Skin epidermis (tissue), 12 donors: ENCODE results near the gene MPND.
A peak's percentile ranks its signal among the peaks of the same experiment; 100 is the strongest.

Experiments
- H3K27ac ChIP-seq, 21 experiments: fragments of 200-600 bp; sonication (generic) in 11 of 21; one replicate each; pipeline ENCODE4 v1.5.0; 2020; ENCODE audit warnings: mild to moderate bottlenecking in 3 of 21, inconsistent platforms in 2 of 21, moderate library complexity in 2 of 21
- H3K4me3 ChIP-seq, 7 experiments: fragments of 200-600 bp; sonication (generic) in 2 of 7; one replicate each; pipeline ENCODE4 v1.5.0; 2020; ENCODE audit warnings: inconsistent platforms in 2 of 7, mild to moderate bottlenecking in 2 of 7, moderate library complexity in 1 of 7

Gene MPND

GRCh38 chr19:4373601-4374497 is 30.5 kb downstream of the MPND start:
- Histone ChIP-seq H3K27ac (peak overlapping the region; percentile 8 to 95 (median 86)), H3K4me3 (no peak overlapping the region)

- Histone ChIP-seq H3K27ac (peak overlapping the region; percentile 8 to 95 (median 86)), H3K4me3 (no peak overlapping the region)
These were observed 31.3 kb downstream of the MPND start for GRCh38 chr19:4374498-4375163.

- Histone ChIP-seq H3K4me3 (no peak overlapping the region), H3K27ac (peak overlapping the region in 20 of 21 experiments; percentile 58 to 95 (median 86))
These were observed 32.0 kb downstream of the MPND start for GRCh38 chr19:4375164-4376027.

GRCh38 chr19:4376028-4376670 is 32.8 kb downstream of the MPND start:
- H3K27ac ChIP-seq, result peak overlapping the region in 20 of 21 experiments; percentile 33 to 94 (median 84)
- no peak overlapping the region for H3K4me3 ChIP-seq

DNA sequence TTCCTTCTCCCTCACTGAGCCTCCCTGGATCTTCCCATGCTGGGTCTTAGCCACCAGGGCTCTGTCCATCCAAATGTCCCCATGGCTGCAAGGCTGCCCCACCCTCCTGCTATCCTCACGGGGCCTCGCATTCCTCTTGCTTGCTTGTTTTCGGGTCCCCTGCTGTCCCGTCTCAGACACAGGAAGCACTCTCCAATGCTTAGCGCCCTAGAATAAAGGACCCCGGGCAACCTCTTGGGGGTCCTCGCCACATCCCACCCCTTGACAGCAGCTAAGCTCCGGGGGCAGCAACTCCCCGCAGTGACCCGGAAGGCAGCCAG is 33.3 kb downstream of the MPND start:
- H3K27ac ChIP-seq, result peak overlapping the region in 19 of 21 experiments; percentile 27 to 94 (median 86)
- H3K4me3 ChIP-seq, result no peak overlapping the region

- peak overlapping the region in 19 of 21 experiments; percentile 27 to 94 (median 86) for H3K27ac ChIP-seq
- no peak overlapping the region for H3K4me3 ChIP-seq
These were observed 33.8 kb downstream of the MPND start for GRCh38 chr19:4376991-4377781.

DNA sequence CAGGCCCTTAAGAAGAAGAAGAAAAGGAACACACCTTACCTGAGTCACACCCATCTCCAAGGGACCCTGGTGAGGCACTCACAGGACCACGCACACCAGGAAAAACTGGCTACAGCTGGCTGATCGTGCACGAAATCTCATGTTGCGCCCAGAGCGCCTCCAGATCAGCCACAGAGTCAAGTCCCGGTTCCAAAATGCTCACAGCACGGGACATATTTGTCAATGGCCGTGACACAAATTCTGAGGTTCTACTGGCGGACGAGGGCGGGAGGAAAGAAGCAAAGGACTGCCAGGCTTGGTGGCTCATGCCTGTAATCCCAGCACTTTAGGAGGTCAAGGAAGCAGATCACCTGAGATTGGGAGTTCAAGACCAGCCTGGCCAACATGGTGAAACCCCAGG is 35.5 kb downstream of the MPND start:
- no peak overlapping the region for H3K4me3 ChIP-seq
- H3K27ac ChIP-seq, result peak overlapping the region in 20 of 21 experiments; percentile 13 to 92 (median 81)

GRCh38 chr19:4379383-4380253 is 36.3 kb downstream of the MPND start:
- H3K27ac ChIP-seq, result peak overlapping the region in 20 of 21 experiments; percentile 38 to 92 (median 84)
- H3K4me3 ChIP-seq, result peak overlapping the region in 1 of 7 experiments; percentile 17

- peak overlapping the region in 1 of 7 experiments; percentile 17 for H3K4me3 ChIP-seq
- H3K27ac ChIP-seq, result peak overlapping the region in 20 of 21 experiments; percentile 38 to 92 (median 82)
These were observed 36.9 kb downstream of the MPND start for GRCh38 chr19:4380254-4380727.

DNA sequence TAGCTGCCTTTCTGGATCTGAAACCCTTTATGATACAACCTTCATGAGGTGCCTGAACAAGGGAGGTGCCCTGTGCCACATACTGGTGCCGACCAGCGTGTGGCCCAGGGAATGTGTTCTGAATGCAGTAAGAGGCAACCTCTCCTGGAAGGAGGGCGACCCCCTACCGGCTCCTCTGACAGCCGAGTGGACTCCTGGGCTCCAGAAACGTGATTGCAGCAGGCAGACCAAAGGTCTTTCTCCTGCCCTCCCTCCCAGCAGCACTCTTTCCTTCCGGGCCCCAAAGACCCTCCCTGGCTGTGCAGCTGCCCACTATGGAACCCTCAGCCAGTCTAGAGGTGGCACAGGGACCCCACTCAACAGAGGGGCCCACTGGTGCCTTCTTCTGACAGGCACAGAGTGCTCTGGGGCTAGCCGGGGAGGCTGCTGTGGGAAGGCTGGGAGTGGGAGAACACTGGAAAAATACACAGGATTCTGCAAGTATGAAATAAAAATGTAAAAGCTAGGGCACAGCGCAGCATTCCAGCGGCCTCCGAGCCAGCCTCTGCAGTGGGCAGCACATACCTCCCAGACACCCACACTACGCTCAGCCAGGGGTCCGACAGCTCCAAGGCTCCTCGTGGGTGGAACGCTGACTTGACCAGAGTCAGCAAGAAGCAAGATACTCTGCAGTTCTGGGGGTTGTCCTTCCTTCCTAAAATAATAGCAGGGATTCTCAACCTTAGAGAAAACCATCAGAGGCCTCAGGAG is 42.1 kb downstream of the MPND start:
- Histone ChIP-seq H3K27ac (peak overlapping the region in 4 of 21 experiments; percentile 26 to 45 (median 32)), H3K4me3 (no peak overlapping the region)

DNA sequence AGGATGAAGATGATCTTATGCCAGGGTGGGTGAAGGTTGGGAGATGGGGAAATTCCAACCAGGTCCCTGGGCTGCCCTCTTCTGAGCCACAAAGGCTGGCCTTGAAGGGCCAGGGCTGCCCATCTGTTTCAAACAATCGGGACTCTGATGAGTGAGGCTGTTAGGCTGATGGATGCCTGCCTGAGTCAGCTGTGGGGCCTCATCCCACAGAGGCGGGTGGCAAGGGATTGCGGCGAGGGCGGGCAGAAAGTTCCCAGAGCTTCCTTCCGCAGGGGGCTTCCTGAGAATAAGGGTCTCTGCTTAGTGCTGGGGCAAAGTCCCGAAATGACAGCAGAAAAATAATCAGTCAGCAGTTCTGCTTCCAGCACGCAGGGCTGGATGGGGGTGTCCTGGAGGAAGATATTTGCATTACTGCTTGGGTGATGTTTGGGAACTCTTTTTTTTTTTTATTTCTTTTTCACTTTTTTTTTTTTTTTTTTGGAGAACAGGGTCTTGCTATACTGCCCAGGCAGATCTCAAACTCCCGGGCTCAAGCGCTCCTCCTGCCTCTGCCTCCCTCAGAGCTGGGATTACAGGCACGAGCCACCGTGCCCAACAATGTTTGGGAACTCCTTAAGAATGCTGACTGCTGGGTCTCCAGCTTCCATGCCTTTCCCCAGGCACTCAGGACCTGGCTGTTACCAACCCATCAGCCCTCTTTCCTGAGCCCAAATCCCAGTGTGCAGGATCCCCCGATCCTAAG is 42.9 kb downstream of the MPND start:
- Histone ChIP-seq H3K27ac (peak overlapping the region in 1 of 21 experiments; percentile 77), H3K4me3 (no peak overlapping the region)

DNA sequence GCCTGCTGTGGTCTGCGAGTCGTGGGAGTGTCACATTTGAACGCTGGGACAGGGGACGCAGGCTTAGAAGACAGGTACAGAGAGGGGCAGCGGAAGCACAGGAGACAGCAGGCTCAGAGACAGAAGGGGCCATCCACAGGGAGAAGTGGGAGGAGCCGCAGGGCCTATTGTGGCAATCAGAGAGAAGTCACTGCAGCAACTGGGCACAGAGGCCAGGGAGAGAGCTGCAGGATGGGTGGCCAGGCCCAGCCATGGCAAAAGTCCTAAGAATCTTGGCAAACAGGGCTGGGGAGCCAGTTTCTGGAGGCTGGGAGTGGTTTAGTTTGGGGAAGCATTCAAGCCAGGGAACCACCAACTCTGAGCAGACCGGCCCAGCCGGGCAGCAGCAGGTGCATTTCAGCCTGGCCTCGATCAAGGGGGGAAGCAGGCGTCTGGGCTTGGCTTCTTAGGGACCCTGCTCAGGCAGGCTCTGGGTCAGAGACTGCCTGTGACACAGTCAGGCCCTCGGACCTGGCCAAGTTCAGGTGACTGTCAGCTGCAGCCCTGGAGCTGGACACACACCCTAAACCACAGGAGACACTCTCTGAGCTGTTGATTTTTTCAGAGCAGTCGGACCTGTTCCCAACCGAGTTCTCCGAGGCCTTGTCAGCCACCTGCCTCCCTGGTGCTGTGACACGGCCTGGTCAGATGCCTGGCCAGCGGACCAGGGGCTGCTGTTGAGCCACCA is 45.1 kb downstream of the MPND start:
- peak overlapping the region in 19 of 21 experiments; percentile 9 to 86 (median 71) for H3K27ac ChIP-seq

DNA sequence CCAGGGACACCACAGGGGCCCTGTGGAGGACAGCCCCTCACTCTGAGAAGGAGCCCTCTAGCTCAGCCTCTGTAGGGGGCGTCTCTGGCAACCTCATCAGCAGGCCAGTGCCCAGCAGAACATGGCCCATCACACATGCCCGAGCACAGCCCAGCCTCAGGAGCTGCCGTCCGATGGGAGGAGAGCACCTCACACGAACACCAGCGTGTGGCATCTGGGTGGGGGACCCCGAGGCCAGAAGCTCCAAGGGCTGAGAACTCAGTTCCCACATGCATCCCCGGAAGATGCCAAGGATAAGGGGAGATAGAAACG is 45.7 kb downstream of the MPND start:
- Histone ChIP-seq H3K4me3 (no peak overlapping the region), H3K27ac (peak overlapping the region in 19 of 21 experiments; percentile 9 to 86 (median 71))

More for the DNA sequence above, 45.1 kb downstream of the MPND start:
- H3K4me3 ChIP-seq, result no peak overlapping the region

DNA sequence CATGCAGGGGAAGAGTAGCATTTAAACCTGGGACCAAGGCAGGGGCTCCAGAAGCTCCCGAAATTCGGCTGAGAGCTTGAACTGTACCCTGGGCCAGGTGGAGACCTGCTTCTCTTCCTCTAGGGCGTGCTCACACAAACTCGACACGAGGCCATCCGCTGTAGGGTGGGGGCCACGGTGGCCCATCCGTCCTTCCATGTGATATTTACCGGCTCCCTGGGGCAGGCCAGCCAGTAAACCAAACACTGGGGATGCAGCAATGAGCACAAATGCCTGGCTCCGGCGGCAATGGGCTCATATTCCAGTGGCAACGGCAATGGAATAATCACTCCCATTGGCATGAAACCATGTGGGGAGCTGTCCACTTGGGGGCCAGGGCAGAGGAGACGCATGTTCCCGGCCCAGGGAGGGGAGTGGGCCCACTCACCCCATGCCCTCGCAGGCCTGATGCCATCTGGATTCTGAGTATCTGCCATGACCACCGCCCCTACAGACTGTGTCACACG is 46.2 kb downstream of the MPND start:
- H3K27ac ChIP-seq, result peak overlapping the region in 20 of 21 experiments; percentile 40 to 86 (median 70)
- H3K4me3 ChIP-seq, result no peak overlapping the region

DNA sequence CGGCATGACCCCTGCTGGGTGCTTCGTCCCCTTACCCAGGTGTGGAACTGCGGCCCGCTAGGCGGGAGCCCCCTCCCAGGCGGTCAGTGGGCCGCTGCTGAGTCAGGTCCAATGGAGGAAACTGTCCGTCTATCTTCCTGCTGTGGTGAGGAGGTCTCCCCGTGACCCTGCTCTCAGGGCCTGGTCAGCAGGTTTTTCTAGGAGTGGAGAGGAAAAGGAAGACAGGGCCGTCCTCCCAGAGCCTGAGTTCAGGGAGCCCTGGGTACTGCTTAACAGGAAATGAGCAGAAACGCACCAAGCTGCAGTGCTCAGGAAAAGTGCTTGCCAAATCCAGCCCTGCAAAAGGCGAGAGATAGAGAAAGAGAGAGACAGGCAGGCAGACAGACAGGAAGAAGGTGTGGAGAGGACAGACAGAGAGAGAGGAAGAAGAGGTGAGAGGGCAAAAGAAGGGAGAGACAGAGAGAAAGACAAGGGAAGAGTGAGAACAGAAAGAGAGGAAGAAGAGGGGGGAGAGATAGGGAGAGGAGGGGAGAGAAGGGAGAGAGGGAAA is 46.7 kb downstream of the MPND start:
- Histone ChIP-seq H3K27ac (peak overlapping the region in 20 of 21 experiments; percentile 40 to 86 (median 70)), H3K4me3 (no peak overlapping the region)
